ENCODE results near the gene ZNF184. TPM values are rescaled to one million over a fixed set of nuclear protein-coding genes. Genes with fewer than 3 reads are reported as not detected.

ZNF184 gene
- total and polyA plus RNA-seq, 8 donors = 1.8 to 21.0 (median 4.5) TPM; not detected in 1

DNA sequence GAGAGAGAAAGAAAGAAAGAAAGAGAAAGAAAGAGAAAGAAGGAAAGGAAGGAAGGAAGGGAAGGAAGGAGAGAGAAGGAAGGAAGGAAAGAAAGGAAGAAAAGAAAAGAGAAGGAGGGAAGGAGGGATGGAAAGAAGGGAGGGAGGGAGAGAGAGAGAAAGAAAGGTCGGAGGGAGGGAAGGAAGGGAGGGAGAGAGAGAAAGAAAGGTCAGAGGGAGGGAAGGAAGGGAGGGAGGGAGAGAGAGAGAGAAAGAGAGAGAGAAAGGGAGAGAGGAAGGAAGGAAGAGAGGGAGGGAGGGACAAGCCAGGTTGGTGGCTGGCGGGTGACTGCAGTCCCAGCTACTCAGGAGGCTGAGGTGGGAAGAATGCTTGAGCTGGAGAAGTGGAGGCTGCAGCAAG is 27.3 kb upstream of the ZNF184 start:
- 18 to 34% (median 31%) methylated on average over 2 of the region's 2 CpGs for WGBS, 5 donors
- intact Hi-C loops (cut with DNase I; ENCODE audit: low total_unique reads) = no loop called here
- peaks cover 0 to 73% (median 23%) of the 10 kb centered on the region in 3 donors for H3K27me3 ChIP-seq

DNA sequence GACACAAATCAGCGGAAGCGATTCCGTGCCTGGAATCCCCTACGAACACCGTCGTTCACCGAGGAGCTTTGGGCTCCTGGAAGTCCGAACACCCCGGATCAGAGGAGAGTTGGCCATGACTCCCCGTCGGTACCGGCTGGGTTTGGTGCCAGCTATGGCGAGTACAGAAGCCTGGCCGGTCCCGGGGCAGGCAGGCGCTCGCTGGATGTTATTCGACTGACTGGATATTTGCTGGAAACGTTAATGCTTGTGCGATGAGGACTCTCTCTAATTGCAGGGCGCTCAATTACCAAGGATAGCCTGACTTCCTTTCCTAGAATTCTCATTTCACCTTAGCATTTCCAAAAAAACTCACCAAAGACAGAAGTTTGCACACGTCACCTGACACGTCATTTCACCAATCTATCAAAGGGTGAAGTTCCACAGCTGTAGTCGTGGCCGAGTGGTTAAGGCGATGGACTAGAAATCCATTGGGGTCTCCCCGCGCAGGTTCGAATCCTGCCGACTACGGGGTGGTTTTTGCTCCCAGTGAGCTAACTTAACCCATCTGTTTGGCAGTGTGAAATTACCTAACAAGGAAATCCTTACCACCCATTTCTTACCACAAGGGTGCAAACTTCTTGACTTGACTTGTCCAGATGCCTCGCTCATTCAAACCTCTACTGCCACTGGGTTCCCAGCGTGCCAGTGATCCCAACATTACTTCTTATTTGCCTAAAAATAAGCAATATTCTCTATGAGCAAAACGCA is 22.7 kb upstream of the ZNF184 start:
- H3K27ac ChIP-seq = peak overlapping the region in 1 of 5 donors; percentile 36
- H3K36me3 ChIP-seq = no peaks in the 10 kb centered on the region
- H3K4me3 ChIP-seq = peak overlapping the region; percentile 26 to 46 (median 39)
- DNase-seq = peak in 1 of 2 donors; percentile 68
- no peaks in the 10 kb centered on the region for H3K9me3 ChIP-seq
- peaks cover 0 to 67% (median 28%) of the 10 kb centered on the region in 3 donors for H3K27me3 ChIP-seq
- 4 to 8% (median 7%) methylated on average over 28 to 34 of the region's 34 CpGs for WGBS, 5 donors
- H3K4me1 ChIP-seq = peaks cover 0 to 12% (median 7%) of the 10 kb centered on the region in 4 donors
- intact Hi-C loops (cut with DNase I; ENCODE audit: low total_unique reads) = no loop called here
- TF ChIP-seq CTCF (IDR thresholded peaks at IDR 0.05) (no peak), POLR2AphosphoS5 (IDR thresholded peaks at IDR 0.05) (no peak), EP300 (IDR thresholded peaks at IDR 0.05) (no peak), POLR2A (IDR thresholded peaks at IDR 0.05) (no peak)

More for the DNA sequence above, 27.3 kb upstream of the ZNF184 start:
- no peak overlapping the region for H3K27ac ChIP-seq
- no peaks in the 10 kb centered on the region for H3K36me3 ChIP-seq
- no peak for DNase-seq
- H3K4me3 ChIP-seq = no peak overlapping the region
- peaks cover 0 to 26% (median 18%) of the 10 kb centered on the region in 4 donors for H3K4me1 ChIP-seq
- TF ChIP-seq POLR2A (IDR thresholded peaks at IDR 0.05) (no peak), EP300 (IDR thresholded peaks at IDR 0.05) (no peak), POLR2AphosphoS5 (IDR thresholded peaks at IDR 0.05) (no peak), CTCF (IDR thresholded peaks at IDR 0.05) (no peak)
- no peaks in the 10 kb centered on the region for H3K9me3 ChIP-seq

DNA sequence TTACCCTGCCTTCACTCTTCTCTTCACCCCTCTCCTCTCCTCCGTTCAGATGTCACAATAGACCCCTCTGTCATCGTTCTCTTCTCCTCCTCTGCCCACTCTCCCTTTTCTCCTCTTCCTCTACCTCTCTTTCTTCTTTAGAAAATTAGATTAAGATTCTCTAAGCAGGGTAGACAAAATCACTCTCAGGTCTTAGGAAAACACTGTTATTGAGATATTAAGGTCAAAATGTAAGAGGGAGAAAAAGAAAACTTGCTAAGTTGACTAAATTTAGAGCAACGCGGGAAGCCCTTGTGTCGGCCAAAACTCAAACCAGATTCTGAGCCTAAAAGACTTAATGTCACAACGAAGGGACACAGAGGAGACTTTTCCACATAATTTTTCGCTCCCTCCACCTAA is 22.1 kb upstream of the ZNF184 start:
- Histone ChIP-seq H3K27me3 (peaks cover 0 to 61% (median 22%) of the 10 kb centered on the region in 3 donors), H3K4me1 (peaks cover 0 to 12% (median 7%) of the 10 kb centered on the region in 4 donors), H3K27ac (peak overlapping the region in 1 of 5 donors; percentile 36), H3K4me3 (peak overlapping the region; percentile 26 to 46 (median 39)), H3K9me3 (no peaks in the 10 kb centered on the region), H3K36me3 (no peaks in the 10 kb centered on the region)
- intact Hi-C loops (cut with DNase I; ENCODE audit: low total_unique reads) = no loop called here
- TF ChIP-seq POLR2AphosphoS5 (IDR thresholded peaks at IDR 0.05) (no peak), POLR2A (IDR thresholded peaks at IDR 0.05) (no peak), EP300 (IDR thresholded peaks at IDR 0.05) (no peak), CTCF (IDR thresholded peaks at IDR 0.05) (no peak)
- no peak for DNase-seq
- WGBS, 5 donors = 6 to 20% (median 14%) methylated on average over 7 of the region's 7 CpGs

DNA sequence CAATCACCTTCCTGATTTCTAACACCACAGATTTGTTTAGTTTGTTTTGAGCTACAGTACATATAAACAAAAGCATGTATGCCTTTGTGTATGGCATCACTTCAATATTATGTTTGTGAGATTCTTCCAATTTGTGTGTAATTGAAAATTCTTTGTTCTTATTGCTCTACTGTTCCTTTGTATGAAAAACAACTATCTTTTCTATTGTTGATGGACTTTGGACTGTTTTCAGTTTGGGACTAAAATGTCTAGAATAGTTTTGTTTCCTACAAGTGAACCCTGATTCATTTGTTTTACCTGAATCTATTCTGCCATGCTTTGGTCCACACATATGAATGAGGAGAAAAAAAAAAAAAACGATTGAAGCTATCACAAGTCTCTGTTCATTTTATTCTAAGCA is 21.2 kb upstream of the ZNF184 start:
- Histone ChIP-seq H3K9me3 (no peaks in the 10 kb centered on the region), H3K4me1 (peaks cover 0 to 12% (median 7%) of the 10 kb centered on the region in 4 donors), H3K27me3 (peaks cover 0 to 52% (median 21%) of the 10 kb centered on the region in 3 donors), H3K4me3 (no peak overlapping the region), H3K36me3 (no peaks in the 10 kb centered on the region), H3K27ac (no peak overlapping the region)
- TF ChIP-seq CTCF (IDR thresholded peaks at IDR 0.05) (no peak), EP300 (IDR thresholded peaks at IDR 0.05) (no peak), POLR2AphosphoS5 (IDR thresholded peaks at IDR 0.05) (no peak)
- 25 to 46% (median 40%) methylated on average over 1 of the region's 1 CpG for WGBS, 5 donors
- DNase-seq = no peak
- intact Hi-C loops (cut with DNase I; ENCODE audit: low total_unique reads) = no loop called here

Measured in stomach (tissue), 9 donors.